Vagina (tissue), 2 donors: Measurements from ENCODE around the gene WDSUB1.

Experiments
- CTCF ChIP-seq, 3 experiments: fragments of 450-650 bp in 2 of 3; fragments of 200-600 bp in 1 of 3; sonication (generic) in 1 of 3; IDR thresholded peaks; one replicate each; pipeline ENCODE4 v1.5.1; 2017 to 2019; ENCODE audit warnings: antibody characterized with exemption in 3 of 3, mild to moderate bottlenecking in 2 of 3, moderate library complexity in 2 of 3
- POLR2AphosphoS5 ChIP-seq, 2 donors: sonication (generic); formaldehyde crosslinking; IDR thresholded peaks; one replicate each; pipeline ENCODE4 v1.9.0; 2017; ENCODE audit warnings: antibody characterized with exemption in 2 of 2, mild to moderate bottlenecking in 2 of 2, low read depth in 1 of 2; ENCODE audit not compliant: insufficient read depth in 1 of 2

- TF ChIP-seq CTCF (IDR thresholded peaks at IDR 0.05) (no peak), POLR2AphosphoS5 (IDR thresholded peaks at IDR 0.05; ENCODE audit: insufficient read depth in 1 of 2, low read depth in 1 of 2) (no peak)
Measured at GRCh38 chr2:159283529-159283928, 3.0 kb downstream of the WDSUB1 start.
